Measurements from ENCODE around the gene TENT4A.

TENT4A gene

DNA sequence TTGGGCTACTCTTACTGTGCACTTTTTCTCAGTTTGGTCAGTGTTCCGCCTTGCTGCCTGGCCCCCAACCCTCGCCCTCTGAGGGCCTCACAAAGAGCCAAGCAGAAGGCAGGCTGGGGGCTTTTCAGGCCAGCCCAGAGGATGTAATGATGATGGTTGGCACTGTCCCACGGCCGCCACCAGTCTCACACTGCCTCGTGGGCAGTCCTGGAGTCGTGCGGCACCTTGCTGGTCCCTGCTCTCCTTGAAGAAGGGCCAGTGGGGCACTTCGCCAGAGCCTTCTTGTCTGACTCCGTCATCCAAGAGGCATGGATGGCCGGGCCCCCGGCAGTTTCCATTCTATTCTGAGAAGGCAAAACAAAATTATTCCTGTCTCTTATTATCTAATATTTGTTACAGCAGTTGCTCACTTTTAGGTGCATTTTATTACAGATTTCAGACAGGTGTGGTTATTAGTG lies 21.0 kb downstream of the TENT4A start:
- DNase-seq, result no peak

DNA sequence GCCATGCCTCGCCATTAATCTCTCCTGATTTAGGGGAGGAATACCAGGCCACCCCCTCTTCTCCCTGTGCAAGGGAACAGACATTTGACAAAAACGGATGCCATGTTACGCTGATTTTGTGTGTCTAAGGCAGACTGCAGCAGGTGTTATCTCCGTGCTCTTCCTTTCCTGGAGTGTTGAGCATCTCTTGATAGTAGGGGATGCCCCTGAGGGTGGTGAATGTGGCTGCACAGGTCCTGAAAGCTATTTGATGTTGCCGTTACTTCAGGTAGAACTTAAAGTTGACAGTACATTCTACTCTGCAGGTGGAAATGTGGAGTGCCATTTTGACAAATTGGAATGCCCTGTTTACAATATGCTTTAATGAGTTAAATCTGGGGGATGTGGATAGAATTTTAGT lies 21.5 kb downstream of the TENT4A start:
- no peak for DNase-seq

DNA sequence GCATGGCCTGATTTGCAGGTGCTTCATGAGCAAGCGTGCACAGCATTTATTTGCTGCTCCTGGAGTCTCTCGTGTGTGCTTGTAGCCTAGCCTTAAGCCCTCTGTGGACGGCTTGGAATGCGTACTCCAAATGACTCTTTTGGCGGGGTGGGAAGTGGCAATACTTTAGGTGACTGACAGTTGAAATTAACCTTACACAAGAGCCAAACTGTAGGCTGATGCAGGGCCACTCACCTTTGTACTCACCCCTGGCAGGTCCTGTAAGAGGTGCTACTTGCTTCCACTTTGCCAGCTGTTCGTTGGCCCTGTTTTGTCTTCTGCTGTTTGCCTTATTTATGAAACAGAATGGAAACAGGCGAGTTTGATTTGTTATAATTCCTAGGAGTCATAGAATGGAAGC lies 22.9 kb downstream of the TENT4A start:
- DNase-seq, result no peak

DNA sequence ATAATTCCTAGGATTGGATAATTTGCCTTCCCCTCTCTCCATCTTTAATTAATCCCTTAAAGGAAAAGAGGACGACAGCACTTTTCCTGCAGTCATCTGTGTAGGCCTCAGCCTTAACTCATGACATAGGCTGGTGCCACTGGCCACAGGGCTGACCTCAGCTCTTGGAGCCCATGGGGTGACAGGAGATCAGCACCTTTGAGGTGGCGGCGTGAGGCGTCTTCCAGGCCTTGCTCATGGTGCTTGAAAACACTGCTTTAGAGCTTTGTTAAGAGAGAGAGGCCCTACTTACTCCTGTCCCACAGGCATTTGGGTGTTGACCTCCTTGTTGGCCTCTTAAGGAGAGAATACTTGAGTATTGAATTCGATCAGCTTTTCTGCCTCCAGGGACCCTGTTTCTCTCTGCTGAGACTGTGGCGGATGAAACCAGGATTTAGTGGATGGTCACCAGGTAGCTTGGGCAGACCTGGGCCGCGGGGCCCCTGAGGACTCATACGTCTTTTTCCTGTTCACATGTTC lies 23.4 kb downstream of the TENT4A start:
- no peak for DNase-seq

DNA sequence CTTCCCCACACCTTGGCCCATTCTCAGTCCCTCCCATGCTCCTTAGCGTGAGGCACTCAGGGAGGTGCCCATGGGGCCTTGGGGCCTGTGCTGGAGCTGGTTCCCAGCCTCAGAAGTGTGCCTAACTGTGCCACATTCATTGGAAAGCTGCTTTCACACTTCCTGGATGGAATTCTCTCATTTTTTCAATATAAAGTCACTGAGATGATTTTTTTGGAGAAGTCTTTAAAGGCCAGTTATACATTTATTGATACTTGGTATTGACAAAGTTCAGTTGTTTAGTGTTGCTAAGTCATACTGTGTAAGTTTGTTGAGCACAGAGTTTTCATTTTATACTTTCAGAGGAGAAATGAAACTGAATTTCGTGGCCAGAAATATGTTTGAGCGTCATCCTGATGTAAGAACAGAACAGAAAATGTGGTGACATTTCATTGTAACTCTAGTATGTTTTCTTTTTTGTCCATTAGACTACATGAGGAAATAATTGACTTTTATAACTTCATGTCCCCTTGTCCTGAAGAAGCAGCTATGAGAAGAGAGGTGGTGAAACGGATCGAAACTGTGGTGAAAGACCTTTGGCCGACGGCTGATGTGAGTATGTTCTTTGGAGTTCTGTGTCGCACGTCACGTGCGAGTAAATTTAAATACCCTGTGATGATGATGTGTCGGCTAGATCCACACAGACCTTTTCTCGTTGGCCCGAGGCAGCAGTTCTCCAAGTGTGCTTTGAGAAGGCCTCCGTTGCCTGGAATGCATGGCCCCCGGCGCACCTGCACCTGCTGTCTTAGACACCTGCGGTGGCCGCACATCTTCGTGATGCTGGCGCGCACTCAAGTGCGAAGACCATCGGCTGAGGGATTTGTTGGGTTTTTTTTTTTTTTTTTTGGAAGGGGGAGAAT lies 24.1 kb downstream of the TENT4A start:
- peak; percentile 91 for DNase-seq

DNA sequence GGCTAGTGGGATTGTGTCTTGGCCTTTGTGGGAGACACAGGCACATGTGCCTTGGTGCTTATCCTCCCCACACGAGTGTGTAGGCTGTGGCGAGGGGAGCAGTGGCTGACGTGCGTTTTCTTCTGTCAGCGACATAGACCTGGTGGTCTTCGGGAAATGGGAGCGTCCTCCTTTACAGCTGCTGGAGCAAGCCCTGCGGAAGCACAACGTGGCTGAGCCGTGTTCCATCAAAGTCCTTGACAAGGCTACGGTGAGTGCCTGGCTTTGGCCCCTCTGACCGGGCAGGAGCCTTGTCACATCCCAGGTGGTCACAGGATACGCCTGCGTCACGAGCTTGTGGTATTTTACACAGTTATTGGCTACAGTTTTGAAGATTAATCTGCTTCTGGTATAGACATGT lies 26.4 kb downstream of the TENT4A start:
- DNase-seq, result no peak

DNA sequence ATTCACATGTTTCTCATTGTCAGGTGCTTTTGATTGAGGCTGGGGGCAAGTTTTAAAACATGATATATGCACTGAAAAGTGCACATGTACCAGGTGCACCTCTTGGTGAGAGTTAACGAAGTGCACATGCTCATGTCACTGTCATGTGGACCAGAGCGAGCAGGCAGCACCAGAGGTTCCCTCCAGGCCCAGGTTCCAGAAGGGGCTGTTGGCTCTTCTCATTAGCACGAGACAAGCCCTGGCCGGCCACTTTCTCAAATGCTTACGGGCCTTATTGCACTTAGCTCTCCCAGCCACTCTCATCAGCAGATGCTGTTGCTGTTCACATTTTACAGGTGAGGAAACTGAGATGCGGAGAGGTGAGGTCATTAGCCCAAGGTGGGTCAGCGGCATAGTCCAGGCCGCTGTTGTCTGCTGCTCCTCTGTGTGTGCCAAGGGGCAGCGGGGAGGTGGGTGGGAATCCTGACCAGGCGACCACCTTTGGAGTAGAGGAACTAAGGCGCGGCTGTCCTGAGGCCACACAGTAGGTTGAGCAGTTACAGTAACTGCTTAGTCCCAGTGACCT lies 27.4 kb downstream of the TENT4A start:
- DNase-seq, result no peak

DNA sequence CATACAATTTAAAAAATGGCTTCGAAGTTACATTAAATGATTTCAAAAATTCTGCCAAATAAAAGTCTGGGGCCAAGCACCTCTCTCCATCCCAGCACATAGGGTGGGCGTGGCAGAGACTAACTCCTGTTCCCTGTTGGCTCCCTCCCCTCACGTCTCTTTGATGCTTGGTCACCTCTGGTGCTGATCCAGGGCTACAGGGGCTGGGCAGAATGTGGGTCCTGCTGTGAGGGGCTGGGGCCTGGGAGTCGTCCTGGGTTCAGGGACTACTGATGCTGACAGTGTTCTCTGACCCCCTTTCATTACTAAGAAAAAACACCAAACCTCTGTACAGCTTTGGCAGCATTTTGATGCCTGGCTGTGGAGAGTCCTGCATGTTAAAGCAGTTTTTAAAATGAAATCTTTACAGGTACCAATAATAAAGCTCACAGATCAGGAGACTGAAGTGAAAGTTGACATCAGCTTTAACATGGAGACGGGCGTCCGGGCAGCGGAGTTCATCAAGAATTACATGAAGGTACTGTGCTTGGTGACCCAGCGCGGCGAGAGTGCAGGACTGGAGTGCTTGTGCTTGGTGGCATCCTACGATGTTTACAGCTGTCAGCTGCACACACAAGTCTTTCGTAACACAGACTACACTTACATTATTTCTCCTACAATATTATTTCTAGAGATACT lies 29.0 kb downstream of the TENT4A start:
- DNase-seq, result no peak

DNA sequence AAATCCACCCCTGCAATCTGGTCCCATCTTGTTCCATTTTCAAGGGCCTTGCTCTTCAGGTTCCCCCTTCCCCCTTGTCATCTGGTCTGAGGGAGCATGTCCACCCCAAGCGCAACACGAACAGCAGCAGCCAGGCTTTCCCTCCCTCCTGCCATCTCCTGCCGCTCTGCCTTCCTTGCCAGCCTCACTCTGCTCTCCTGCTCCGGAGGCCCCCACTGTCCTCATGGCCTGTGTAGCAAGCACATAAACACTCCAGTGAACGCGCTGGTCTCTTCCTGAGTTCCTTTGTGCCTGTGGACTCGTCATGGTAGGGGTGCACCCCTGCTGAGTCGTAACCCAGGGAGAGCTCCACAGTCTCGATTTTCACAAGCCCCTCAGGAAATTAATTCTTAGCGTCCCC lies 29.9 kb downstream of the TENT4A start:
- no peak for DNase-seq

DNA sequence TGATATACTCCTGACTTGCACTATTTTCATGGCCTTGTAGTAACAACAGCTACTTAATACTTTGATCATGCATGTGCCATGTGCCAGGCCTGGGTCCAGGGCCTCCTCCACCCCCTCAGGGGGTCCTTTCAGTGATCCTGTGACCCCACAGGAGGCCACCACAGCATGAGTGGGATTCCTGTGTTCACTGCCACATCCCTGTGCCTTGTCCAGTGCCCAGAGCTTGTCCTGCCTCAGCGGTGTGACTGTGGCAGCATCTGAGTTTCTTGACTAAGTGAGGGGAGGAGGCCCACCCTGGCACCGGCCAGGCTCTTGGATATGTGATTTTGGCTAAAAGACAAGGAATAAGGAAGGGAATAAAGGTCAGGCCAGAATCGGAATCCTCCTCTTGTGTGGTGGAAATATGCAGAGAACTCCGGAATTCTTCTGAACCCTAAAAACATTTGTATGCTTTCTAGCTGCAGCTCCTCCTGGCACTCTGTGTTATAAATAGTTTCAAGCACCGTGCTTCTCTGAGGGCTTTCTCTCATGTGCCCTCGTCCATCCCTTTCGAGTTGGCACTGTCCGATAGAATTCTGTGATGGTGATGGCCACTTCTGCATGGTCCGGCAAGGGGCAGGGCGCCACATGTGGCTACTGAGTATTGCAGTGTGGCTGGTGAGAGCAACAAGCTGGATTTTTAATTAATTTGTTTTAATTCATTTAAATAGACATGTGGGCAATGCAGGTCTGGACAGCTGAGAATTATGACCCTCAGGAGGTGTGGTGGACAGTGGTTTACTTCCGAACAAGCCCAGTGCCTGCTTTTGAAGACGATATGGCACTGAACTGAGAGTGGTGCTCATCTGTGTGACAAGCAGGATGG lies 31.8 kb downstream of the TENT4A start:
- DNase-seq, result no peak

DNA sequence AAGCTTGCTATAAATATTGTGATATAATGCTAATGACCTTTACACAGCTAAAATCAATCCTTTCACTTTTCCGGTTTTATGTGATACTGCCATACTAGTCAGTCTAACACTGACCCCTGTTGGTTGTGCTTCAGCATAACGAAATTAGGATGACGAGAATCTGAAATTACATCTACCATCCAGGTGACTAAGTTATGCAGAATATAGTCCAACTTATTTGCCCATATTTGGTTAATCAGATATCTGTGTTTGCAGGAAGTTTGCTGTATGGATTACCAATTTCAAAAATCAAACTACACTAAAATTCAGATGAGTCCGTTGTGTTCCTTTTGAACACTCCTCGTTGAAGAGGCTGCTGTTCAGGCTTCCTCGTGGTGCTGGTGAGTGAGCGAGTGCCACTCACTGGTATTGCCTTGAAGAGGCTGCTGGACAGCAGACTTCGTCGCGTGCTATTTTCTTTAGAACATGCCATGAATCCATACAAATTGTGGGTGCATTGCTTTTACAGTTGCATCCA lies 32.5 kb downstream of the TENT4A start:
- peak; percentile 63 for DNase-seq

DNA sequence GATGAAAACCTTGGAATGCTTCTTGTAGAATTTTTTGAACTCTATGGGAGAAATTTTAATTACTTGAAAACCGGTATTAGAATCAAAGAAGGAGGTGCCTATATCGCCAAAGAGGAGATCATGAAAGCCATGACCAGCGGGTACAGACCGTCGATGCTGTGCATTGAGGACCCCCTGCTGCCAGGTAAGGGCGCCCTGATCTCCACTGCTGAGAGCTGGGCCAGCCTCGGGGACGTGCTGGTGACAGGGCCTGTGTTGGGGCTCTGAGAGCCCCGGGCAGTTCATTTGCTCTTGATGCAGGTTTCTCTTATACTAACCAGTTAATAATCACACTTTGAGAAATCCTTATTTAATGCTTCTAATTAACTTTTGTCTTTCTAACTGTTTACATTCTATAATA lies 33.0 kb downstream of the TENT4A start:
- no peak for DNase-seq

DNA sequence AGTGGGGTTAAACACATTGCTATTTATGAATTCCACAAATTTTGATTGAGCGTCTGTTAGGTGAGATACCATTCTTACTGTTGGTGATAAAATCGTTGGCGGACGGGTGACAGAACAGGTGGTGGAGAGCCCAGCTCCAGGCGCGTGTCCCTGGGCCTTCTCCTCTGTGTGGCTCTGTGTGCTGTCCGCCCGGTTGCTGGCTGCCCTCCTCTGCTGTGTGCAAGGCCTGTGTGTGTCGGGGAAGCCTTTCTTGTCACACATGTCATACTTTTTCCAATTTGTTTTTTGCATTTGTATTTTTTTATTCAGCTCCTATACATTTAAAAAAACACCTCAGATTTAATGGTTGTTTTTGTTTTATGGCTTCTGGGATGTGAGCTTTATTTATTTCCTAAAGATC lies 33.9 kb downstream of the TENT4A start:
- no peak for DNase-seq

DNA sequence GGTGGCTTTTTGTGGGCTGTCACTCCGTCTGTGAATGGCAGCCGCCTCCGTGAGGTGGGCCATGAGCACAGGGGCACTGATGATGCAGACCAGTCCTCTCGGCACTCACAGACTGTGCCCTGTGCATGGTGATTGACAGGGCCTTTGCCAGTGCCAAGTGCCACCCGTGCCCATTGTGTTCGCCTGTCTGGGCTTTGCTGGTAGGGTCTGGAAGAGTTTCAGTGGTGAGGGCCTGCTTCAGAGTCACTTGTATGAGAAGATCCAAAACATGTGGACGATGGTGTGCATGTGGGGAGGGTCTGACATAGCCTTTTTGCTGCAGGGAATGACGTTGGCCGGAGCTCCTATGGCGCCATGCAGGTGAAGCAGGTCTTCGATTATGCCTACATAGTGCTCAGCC lies 34.9 kb downstream of the TENT4A start:
- no peak for DNase-seq

DNA sequence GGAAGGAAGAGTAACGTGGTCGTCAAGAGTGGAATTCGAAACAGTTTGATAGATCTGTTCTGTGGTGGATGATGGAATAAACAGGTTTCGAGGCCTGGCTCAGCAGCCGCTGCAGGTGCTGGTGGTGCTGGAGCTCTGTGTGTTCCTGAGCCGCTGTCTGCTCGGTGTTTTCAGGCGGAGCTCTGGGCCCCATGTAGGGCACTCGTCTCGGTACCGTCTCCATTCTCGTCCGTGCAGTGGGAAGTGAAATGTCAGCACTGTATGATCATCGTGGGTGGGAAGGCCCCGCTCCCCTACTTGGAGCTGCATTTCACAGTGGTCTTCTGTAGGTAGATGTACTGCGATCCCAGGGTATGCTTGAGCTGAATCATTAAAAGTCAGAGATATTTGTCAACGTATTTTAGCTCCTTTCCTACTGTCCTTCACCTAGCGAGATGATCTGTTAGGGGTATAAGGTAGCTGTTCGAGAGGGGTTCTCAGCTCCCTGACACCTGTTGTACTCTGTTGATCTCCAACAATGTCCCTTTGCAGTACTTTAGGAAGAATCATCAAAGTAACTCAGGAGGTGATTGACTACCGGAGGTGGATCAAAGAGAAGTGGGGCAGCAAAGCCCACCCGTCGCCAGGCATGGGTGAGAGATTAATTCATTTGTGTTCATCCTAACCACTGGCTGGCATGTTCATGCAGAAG lies 35.9 kb downstream of the TENT4A start:
- no peak for DNase-seq

DNA sequence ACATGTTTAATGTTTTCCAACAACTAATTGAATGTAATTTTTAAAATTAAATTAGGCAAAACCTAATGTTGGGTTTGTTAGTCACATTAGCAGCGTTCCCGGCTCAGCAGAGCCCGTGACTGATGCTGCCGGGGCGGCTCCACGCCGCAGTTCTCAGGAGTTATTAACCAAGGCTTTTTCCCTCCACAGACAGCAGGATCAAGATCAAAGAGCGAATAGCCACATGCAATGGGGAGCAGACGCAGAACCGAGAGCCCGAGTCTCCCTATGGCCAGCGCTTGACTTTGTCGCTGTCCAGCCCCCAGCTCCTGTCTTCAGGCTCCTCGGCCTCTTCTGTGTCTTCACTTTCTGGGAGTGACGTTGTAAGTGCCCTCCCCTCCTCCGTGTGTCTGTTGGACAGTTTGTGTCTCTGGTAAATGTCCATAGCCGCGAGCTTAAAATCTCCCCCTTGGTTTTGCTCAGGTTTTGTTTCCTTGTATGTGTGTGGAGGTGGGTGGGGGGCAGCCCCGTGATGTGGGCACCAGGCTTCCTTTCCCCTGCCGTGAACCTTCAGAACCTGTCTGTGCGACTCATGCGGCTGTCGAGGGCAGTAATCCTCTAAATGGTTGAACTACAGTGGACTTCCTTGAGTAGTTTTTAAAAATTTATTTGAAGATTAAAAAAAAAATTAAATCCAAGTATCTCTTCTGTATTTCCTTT lies 37.1 kb downstream of the TENT4A start:
- no peak for DNase-seq

DNA sequence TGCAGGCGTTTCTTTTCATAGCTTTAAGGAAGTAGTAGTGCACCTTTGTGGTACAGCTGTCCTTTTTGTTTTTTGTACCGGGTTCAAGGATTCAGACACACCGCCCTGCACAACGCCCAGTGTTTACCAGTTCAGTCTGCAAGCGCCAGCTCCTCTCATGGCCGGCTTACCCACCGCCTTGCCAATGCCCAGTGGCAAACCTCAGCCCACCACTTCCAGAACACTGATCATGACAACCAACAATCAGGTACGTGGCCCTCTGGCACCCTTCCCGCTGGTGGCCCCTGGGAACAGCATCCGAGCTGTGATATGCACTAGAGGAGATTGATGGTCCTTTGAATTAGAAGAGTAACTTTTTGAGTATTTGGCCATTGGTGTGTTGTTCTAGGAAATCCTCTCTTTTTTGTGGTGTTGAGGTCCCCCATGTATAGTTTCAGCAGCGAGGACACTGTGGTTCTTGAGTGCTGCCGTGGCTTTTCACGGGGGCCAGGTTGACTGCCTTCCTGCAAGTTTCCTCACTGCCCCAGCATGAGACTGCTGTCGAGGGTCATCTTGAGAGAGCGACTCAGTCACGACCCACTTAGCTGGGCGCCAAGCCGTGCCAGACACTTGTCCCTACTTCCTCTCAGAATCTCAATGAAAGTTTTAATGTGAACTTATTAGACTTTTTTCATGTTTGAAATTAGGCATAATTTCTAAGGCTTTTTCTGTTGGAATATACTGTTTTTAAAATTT lies 37.9 kb downstream of the TENT4A start:
- no peak for DNase-seq

DNA sequence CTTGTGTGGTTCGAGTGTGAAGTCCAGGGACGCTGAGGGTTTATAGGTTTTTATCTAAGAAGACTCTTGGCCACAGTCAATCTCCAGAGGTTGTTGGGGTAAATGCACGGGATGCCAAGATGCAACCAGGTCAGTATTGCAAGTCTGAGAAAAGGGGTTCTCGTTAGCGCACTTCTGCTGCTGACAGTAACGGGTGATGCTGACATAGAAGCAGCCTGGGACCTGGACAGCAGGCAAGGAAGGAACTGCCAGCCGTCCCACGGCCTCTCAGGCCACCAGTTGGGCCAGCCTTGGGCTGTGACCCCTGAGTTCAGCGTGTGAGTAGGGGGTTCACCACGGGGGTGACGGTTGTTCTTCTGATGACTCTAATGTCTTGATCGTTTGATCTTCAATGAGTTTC lies 39.0 kb downstream of the TENT4A start:
- DNase-seq, result no peak

DNA sequence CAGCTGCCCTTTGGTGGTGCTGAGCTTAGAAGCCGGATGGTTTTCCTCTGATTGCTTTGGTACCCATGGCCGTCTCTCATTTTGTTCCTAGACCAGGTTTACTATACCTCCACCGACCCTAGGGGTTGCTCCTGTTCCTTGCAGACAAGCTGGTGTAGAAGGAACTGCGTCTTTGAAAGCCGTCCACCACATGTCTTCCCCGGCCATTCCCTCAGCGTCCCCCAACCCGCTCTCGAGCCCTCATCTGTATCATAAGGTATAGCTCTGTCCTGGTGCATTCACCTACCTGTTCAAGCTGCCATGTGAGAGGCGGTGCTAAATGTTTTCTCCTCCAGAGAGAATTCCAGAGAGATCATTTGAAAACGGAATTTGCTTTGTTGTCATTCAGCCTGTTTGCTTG lies 39.5 kb downstream of the TENT4A start:
- no peak for DNase-seq

DNA sequence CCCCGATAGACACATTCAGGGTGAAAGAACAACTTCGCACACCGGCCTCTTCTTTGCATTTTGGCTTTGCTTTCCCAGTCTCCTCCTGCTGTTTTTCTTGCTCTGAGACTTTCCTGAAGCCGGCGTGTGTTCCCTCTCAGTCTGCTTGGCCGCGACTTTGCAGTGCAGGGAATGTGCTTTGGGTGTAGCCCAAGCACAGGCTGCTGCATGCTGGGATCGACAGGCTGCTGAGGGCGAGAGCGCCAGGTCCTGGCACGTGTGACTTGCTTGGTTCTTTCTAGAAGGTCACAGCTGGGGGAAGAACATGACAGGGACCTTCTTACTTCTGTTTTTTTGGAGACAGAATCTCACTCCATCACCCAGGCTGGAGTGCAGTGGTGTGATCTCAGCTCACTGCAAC lies 40.6 kb downstream of the TENT4A start:
- no peak for DNase-seq

DNA sequence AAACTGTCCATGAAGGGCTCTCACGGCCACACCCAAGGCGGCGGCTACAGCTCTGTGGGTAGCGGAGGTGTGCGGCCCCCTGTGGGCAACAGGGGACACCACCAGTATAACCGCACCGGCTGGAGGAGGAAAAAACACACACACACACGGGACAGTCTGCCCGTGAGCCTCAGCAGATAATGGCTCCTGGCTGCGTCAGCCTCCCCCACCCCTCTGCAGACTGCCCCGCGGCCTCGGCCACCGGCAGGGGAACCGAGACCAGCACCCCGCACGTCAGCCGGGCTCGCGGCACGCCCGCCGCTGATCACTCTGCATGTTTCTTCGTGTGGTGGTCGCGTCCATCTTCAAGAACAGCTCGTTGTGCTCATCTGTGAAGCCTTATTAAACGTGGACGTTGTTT lies 41.5 kb downstream of the TENT4A start:
- no peak for DNase-seq
